Measurements from ENCODE around the gene CMTM4.

DNA sequence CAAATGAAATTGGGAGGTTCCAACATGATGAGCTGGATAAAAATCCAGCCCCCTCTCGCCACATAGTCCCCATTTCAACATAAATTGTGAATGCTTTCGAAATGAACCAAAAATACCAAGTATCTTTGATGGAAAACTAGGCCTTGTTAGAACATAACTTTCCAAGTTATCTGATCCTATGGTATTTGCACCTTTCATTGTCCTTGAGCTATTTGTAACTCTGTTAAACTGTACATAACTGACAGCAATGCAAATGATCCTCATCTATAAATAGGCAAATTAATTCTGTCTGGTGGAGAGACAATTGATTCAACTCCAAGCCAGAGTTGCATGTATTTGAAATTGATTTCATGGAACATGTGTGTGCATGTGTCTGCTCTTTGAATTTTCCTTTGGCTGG, 18.2 kb downstream of the CMTM4 start:
- TF ChIP-seq POLR2A (IDR thresholded peaks at IDR 0.05; ENCODE audit: low read length) = no peak
- TF ChIP-seq GATA1 (IDR thresholded peaks at IDR 0.05; ENCODE audit: low read depth, low read length) = no peak

All from erythroblast (primary cell).